Trophoblast cell (in vitro differentiated cells and primary cell): ENCODE data around the gene DDX27.

Experiments used
- DNase-seq, 2 donors: peaks; one replicate each; pipeline ENCODE4 v3.0.0-alpha.2; 2016
- H2AFZ ChIP-seq: 2 replicates; pipeline ENCODE4 v1.6.1; 2013; ENCODE audit warnings: low read length, moderate library complexity, mild to moderate bottlenecking; ENCODE audit not compliant: insufficient read depth, poor library complexity
- H2AK5ac ChIP-seq: 2 replicates; pipeline ENCODE4 v1.6.1; 2013; ENCODE audit warnings: mild to moderate bottlenecking, low read length
- H2BK120ac ChIP-seq: 2 replicates; pipeline ENCODE4 v1.6.1; 2013; ENCODE audit warnings: low read length, mild to moderate bottlenecking, moderate library complexity; ENCODE audit not compliant: insufficient read depth, poor library complexity
- H2BK12ac ChIP-seq: 2 replicates; pipeline ENCODE4 v1.6.1; 2013; ENCODE audit warnings: mild to moderate bottlenecking, low read length, moderate library complexity
- H2BK5ac ChIP-seq: 2 replicates; pipeline ENCODE4 v1.6.1; 2013; ENCODE audit warnings: low read length, low read depth, moderate library complexity, mild to moderate bottlenecking; ENCODE audit not compliant: poor library complexity
- H3K14ac ChIP-seq: 2 replicates; pipeline ENCODE4 v1.6.1; 2013; ENCODE audit warnings: mild to moderate bottlenecking, low read length
- H3K18ac ChIP-seq: 2 replicates; pipeline ENCODE4 v1.6.1; 2013; ENCODE audit warnings: mild to moderate bottlenecking, low read length
- H3K23ac ChIP-seq: 2 replicates; pipeline ENCODE4 v1.6.1; 2013; ENCODE audit warnings: low read length
- H3K27ac ChIP-seq: 2 replicates; pipeline ENCODE4 v1.5.1; 2013; ENCODE audit warnings: low read depth, mild to moderate bottlenecking, inconsistent platforms, low read length, moderate library complexity
- H3K27me3 ChIP-seq: 2 replicates; pipeline ENCODE4 v1.6.1; 2013; ENCODE audit warnings: inconsistent platforms, mild to moderate bottlenecking, low read length, moderate library complexity; ENCODE audit not compliant: insufficient read depth
- H3K36me3 ChIP-seq, 2 experiments: 1 replicate in 1 of 2; 2 replicates in 1 of 2; pipeline ENCODE4 v1.6.1; 2013; ENCODE audit warnings: low read length in 2 of 2, mild to moderate bottlenecking in 2 of 2, moderate library complexity in 1 of 2; ENCODE audit not compliant: insufficient read depth in 2 of 2, control insufficient read depth in 1 of 2
- H3K4ac ChIP-seq: 2 replicates; pipeline ENCODE4 v1.6.1; 2013; ENCODE audit warnings: low read depth, mild to moderate bottlenecking, low read length, moderate library complexity
- H3K4me1 ChIP-seq, 2 experiments: 1 replicate in 1 of 2; 2 replicates in 1 of 2; pipeline ENCODE4 v1.6.1; 2013; ENCODE audit warnings: low read length in 2 of 2, mild to moderate bottlenecking in 2 of 2, moderate library complexity in 1 of 2; ENCODE audit not compliant: insufficient read depth in 2 of 2, control insufficient read depth in 1 of 2
- H3K4me2 ChIP-seq: 2 replicates; pipeline ENCODE4 v1.6.1; 2013; ENCODE audit warnings: inconsistent platforms, mild to moderate bottlenecking, low read length, moderate library complexity
- H3K4me3 ChIP-seq: 2 replicates; pipeline ENCODE4 v1.5.1; 2013; ENCODE audit warnings: mild to moderate bottlenecking, low read depth, low read length, inconsistent platforms
- H3K79me1 ChIP-seq: one replicate; pipeline ENCODE4 v1.6.1; 2013; ENCODE audit warnings: low read length
- H3K79me2 ChIP-seq: 2 replicates; pipeline ENCODE4 v1.6.1; 2013; ENCODE audit warnings: low read length, mild to moderate bottlenecking; ENCODE audit not compliant: control insufficient read depth, insufficient read depth, poor library complexity
- H3K9ac ChIP-seq: 2 replicates; pipeline ENCODE4 v1.6.1; 2013; ENCODE audit warnings: mild to moderate bottlenecking, low read length
- H3K9me3 ChIP-seq: 2 replicates; pipeline ENCODE4 v1.6.1; 2013; ENCODE audit warnings: low read depth, mild to moderate bottlenecking, control low read depth, inconsistent platforms, low read length; ENCODE audit not compliant: insufficient read depth
- H4K12ac ChIP-seq: 2 replicates; pipeline ENCODE4 v1.6.1; 2013; ENCODE audit warnings: low read depth, mild to moderate bottlenecking, low read length, moderate library complexity
- H4K8ac ChIP-seq: 2 replicates; pipeline ENCODE4 v1.6.1; 2013; ENCODE audit warnings: low read depth, mild to moderate bottlenecking, low read length, moderate library complexity
- H4K91ac ChIP-seq: one replicate; pipeline ENCODE4 v1.6.1; 2013; ENCODE audit warnings: low read depth, mild to moderate bottlenecking, low read length, moderate library complexity
- WGBS: extraction: QIAGEN DNeasy Blood & Tissue Kit; methylation state at CpG from one replicate; pipeline ENCODE4 v1.1.7; 2013; ENCODE audit warnings: missing lambda C conversion rate; ENCODE audit not compliant: insufficient read length, insufficient coverage; ENCODE audit errors: extremely low coverage; 5-methylcytosine and 5-hydroxymethylcytosine counted together

DDX27 gene

GRCh38 chr20:49262444-49262843 lies 43.2 kb downstream of the DDX27 start:
- Histone ChIP-seq H4K8ac (no peak overlapping the region), H2BK120ac (no peak overlapping the region), H3K23ac (no peak overlapping the region), H3K9ac (no peak overlapping the region), H3K4me3 (no peak overlapping the region), H3K27me3 (no peaks in the 10 kb centered on the region), H2BK12ac (no peak overlapping the region), H3K14ac (no peak overlapping the region), H3K36me3 (peaks cover 25 to 38% of the 10 kb centered on the region in 2 experiments), H3K4me1 (no peaks in the 10 kb centered on the region), H3K27ac (no peak overlapping the region), H4K12ac (no peak overlapping the region), H2AK5ac (no peak overlapping the region), H3K79me2 (no peaks in the 10 kb centered on the region), H4K91ac (no peak overlapping the region), H3K79me1 (no peaks in the 10 kb centered on the region), H3K9me3 (no peaks in the 10 kb centered on the region), H3K18ac (no peak overlapping the region), H2BK5ac (no peak overlapping the region), H2AFZ (no peak overlapping the region), H3K4me2 (no peak overlapping the region), H3K4ac (no peak overlapping the region)
- DNase-seq: no peak
- WGBS: no CpG with 5 or more reads among the region's 1 CpG

- Histone ChIP-seq H2BK12ac (no peak overlapping the region), H3K79me1 (no peaks in the 10 kb centered on the region), H3K27ac (no peak overlapping the region), H3K18ac (no peak overlapping the region), H3K14ac (no peak overlapping the region), H4K8ac (no peak overlapping the region), H3K4me2 (no peak overlapping the region), H2AFZ (no peak overlapping the region), H2BK5ac (no peak overlapping the region), H3K27me3 (no peaks in the 10 kb centered on the region), H3K4me3 (no peak overlapping the region), H3K9me3 (no peaks in the 10 kb centered on the region), H4K12ac (no peak overlapping the region), H4K91ac (no peak overlapping the region), H3K9ac (no peak overlapping the region), H2BK120ac (no peak overlapping the region), H3K4ac (peak overlapping the region; percentile 53), H3K36me3 (peaks cover 20 to 45% of the 10 kb centered on the region in 2 experiments), H3K79me2 (no peaks in the 10 kb centered on the region), H3K23ac (no peak overlapping the region), H2AK5ac (no peak overlapping the region), H3K4me1 (no peaks in the 10 kb centered on the region)
- no peak for DNase-seq
- no CpG with 5 or more reads among the region's 4 CpGs for WGBS
These were observed 48.1 kb downstream of the DDX27 start for GRCh38 chr20:49267327-49267726.

- H2BK120ac ChIP-seq: no peak overlapping the region
- no peak overlapping the region for H2BK12ac ChIP-seq
- no peak overlapping the region for H4K12ac ChIP-seq
- no CpG with 5 or more reads among the region's 1 CpG for WGBS
- no peaks in the 10 kb centered on the region for H3K27me3 ChIP-seq
- H2BK5ac ChIP-seq: no peak overlapping the region
- no peaks in the 10 kb centered on the region for H3K4me1 ChIP-seq
- no peak overlapping the region for H3K4me2 ChIP-seq
- no peak overlapping the region for H3K27ac ChIP-seq
- H2AFZ ChIP-seq: no peak overlapping the region
- H3K79me2 ChIP-seq: no peaks in the 10 kb centered on the region
- H3K79me1 ChIP-seq: no peaks in the 10 kb centered on the region
- no peak overlapping the region for H3K23ac ChIP-seq
- no peak overlapping the region for H4K91ac ChIP-seq
- DNase-seq: no peak
- peaks cover 20 to 37% of the 10 kb centered on the region in 2 experiments for H3K36me3 ChIP-seq
- H3K4ac ChIP-seq: peak overlapping the region; percentile 21
- H3K4me3 ChIP-seq: no peak overlapping the region
- H3K9ac ChIP-seq: no peak overlapping the region
- no peak overlapping the region for H3K18ac ChIP-seq
- no peak overlapping the region for H4K8ac ChIP-seq
- no peak overlapping the region for H3K14ac ChIP-seq
- H2AK5ac ChIP-seq: no peak overlapping the region
- H3K9me3 ChIP-seq: no peaks in the 10 kb centered on the region
These were observed 49.6 kb downstream of the DDX27 start for GRCh38 chr20:49268600-49269365.

- Histone ChIP-seq H3K79me1 (no peaks in the 10 kb centered on the region), H3K4ac (no peak overlapping the region), H3K23ac (no peak overlapping the region), H2BK120ac (no peak overlapping the region), H2AK5ac (no peak overlapping the region), H3K27ac (no peak overlapping the region), H3K4me2 (no peak overlapping the region), H4K91ac (no peak overlapping the region), H3K9me3 (no peaks in the 10 kb centered on the region), H3K79me2 (no peaks in the 10 kb centered on the region), H3K4me3 (no peak overlapping the region), H4K12ac (no peak overlapping the region), H2AFZ (no peak overlapping the region), H2BK12ac (no peak overlapping the region), H3K4me1 (no peaks in the 10 kb centered on the region), H3K27me3 (no peaks in the 10 kb centered on the region), H3K9ac (no peak overlapping the region), H3K18ac (no peak overlapping the region), H3K14ac (no peak overlapping the region), H2BK5ac (no peak overlapping the region), H4K8ac (no peak overlapping the region), H3K36me3 (peaks cover 14 to 27% of the 10 kb centered on the region in 2 experiments)
- WGBS: no CpG with 5 or more reads among the region's 7 CpGs
- no peak for DNase-seq
These were observed 51.0 kb downstream of the DDX27 start for GRCh38 chr20:49270177-49270576.
